ACHN (cell line): ENCODE results near the gene VGLL1.

Source experiments
- DNase-seq: peaks from one replicate; pipeline ENCODE4 v3.0.0-alpha.2; 2015
- in situ Hi-C: cut with HindIII; loops from 2 replicates; pipeline ENCODE4 v1.10.0; 2017; ENCODE audit warnings: low sequenced_read_pairs, low pct_ligation_motif_present, low pct_unique_long_range_greater_than_20kb

The VGLL1 gene, protein sequence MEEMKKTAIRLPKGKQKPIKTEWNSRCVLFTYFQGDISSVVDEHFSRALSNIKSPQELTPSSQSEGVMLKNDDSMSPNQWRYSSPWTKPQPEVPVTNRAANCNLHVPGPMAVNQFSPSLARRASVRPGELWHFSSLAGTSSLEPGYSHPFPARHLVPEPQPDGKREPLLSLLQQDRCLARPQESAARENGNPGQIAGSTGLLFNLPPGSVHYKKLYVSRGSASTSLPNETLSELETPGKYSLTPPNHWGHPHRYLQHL

GRCh38 chrX:136531951-136532350, at the start of gene VGLL1:
Gene VGLL1, plus strand, starts transcription at chrX:136532215. Its CDS starts 3,806 bp downstream, at chrX:136536021.
- in situ Hi-C loops, result no loop called here
- no peak for DNase-seq

GRCh38 chrX:136487647-136488046, 44.4 kb upstream of the VGLL1 start, which contains the start of gene BRS3:
Gene BRS3, plus strand, starts transcription at chrX:136487947. Its CDS starts 168 bp downstream, at chrX:136488115.
- in situ Hi-C loops, result no loop called here
- DNase-seq, result no peak

DNA sequence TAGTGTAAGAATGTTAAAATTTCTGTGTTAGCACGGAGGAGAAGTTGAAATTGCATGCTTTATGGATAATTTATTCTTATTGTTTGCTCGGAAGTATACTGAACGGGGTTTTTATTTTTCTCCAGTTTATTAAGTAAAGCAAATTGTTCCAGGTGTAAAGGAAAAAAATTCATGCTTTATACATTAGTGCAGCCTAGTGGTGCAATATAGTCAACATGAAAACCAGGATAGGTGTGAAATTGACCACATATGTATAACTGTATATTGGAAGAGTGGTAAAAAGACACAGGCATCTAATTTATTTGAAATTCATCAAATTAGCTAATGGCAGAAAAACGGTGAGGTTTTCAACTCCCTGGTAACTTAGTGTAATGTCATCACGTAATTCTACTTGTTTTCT, 43.3 kb upstream of the VGLL1 start:
- DNase-seq, result no peak
- in situ Hi-C loops, result no loop called here

- no peak for DNase-seq
- in situ Hi-C loops, result no loop called here
Measured at GRCh38 chrX:136491832-136492231, 40.2 kb upstream of the VGLL1 start.

- in situ Hi-C loops, result no loop called here
- no peak for DNase-seq
Measured at GRCh38 chrX:136493011-136493410, 39.0 kb upstream of the VGLL1 start.

DNA sequence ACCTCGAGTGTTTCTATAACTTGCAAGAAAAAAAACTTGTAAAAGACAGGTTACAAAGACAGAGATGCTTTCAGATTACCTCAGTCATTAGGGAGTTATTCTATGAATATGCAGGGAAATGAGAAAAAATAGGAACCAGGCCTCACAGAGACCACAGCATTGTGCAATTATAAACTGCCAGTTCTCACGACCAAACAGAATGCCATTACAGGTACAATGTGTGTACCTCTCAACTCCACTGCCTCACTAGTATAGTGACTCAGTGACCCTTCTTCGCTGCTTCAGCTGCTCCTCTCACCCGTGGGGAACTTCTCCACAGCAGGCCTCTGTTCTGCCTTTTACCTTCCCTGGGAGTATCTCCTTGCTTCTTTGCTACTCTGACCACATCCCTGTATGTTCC, 37.0 kb upstream of the VGLL1 start:
- in situ Hi-C loops, result no loop called here
- DNase-seq, result no peak

- no peak for DNase-seq
- in situ Hi-C loops, result no loop called here
Measured at GRCh38 chrX:136496186-136496763, 35.7 kb upstream of the VGLL1 start.

- in situ Hi-C loops, result no loop called here
- peak; percentile 77 for DNase-seq
Measured at GRCh38 chrX:136496764-136497555, 35.1 kb upstream of the VGLL1 start.

- in situ Hi-C loops, result no loop called here
Measured at GRCh38 chrX:136497556-136498052, 34.4 kb upstream of the VGLL1 start, which contains the start of gene HTATSF1. Gene HTATSF1, plus strand, starts transcription at chrX:136497592. Its CDS starts 93 bp downstream, at chrX:136497685.

DNA sequence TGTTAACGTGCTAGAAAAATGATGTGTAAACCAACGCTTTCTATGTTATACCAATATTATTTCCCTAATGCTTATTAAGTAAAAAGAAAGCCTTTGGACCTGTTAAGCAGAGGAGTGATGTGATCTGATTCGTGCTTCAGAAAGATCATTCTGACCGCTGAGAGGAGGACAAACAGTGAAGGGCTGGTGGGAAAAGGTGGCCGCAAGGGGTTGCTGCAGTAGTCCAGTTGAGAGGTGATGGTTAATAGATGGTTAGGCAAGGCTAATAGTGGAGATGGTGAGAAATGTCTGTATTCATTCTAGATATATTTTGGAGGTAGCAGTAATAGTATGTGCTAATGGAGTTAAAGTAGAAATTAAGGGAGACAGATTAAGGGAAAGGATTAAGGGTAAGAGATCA, 12.9 kb upstream of the VGLL1 start:
- DNase-seq, result no peak
- in situ Hi-C loops, result no loop called here

More at GRCh38 chrX:136497556-136498052, 34.4 kb upstream of the VGLL1 start, which contains the start of gene HTATSF1:
- DNase-seq, result no peak

DNA sequence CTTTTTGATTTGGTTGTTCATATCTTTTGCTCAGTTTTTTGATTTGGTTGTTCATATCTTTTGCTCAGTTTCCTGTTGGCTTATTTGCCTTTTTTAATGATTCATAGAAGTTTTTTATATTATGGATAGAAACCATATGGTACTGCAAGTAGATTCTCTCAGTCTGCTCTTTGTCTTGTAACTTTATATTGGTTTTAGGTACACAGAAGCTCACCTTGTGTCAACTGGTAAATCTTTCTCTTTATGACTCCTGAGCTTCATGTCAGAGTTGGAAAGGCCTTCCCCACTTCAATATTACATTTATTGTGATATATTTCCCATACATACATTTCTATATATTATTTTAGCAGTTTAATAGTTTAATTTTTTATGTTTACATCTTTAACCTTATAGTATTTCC, 8.2 kb upstream of the VGLL1 start:
- no peak for DNase-seq
- in situ Hi-C loops, result no loop called here

GRCh38 chrX:136525738-136526606, 6.0 kb upstream of the VGLL1 start:
- DNase-seq, result peak; percentile 60
- in situ Hi-C loops, result no loop called here

DNA sequence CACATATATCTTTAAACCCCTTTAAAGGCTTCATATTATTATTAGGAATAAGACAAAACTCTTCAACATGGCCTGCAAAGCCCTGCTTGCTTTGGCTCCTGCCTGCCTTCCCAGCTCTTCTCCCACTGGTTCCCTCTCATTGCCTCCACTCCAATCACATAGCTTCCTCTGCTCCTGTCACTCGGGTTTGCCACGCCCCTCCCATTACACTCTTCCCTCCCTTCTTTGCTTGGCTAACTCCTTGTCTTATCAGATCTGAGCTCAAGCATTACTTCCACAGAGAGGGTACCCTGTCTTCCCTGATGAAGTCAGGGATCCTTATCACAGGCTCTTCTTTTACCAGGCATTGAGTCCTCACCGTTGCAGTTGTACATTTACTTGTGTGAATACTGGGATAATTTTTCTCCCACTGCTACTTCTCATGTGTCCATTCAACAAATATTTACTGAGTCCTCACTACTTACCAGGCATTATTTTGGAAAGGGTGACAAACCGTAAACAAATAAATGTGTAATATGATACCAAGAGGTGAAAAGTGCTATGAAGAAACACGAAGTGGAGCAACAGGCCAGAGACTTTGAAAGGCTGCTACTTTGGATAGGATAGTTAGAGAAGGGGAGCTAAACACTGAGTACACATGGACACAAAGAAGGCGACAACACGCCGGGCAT, 3.2 kb upstream of the VGLL1 start:
- in situ Hi-C loops, result no loop called here
- DNase-seq, result peak; percentile 23

- no peak for DNase-seq
- in situ Hi-C loops, result no loop called here
Measured at GRCh38 chrX:136529795-136530194, 2.2 kb upstream of the VGLL1 start.

GRCh38 chrX:136534131-136534530, 2.1 kb downstream of the VGLL1 start:
- no peak for DNase-seq
- in situ Hi-C loops, result no loop called here

DNA sequence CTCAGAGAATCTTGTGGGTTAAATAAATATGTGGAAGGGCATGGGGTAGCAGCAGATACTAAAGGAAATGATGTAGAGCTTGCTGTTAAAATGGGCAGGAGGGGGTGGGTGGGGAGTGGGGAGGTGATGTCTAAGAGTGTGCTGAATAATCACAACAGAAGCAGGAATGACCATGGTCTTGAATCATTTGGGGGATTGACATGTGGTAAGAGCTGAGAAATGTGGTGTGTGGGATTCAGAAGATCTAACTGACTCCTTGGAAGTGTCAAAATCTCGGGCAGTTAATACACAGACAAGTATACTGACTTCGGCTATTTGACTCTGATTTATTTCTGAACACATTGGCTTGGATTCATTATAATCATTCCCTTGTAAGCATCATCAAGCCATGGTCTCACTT, 6.8 kb downstream of the VGLL1 start:
- DNase-seq, result no peak
- in situ Hi-C loops, result no loop called here

- in situ Hi-C loops, result no loop called here
- DNase-seq, result no peak
Measured at GRCh38 chrX:136540226-136540625, 8.2 kb downstream of the VGLL1 start.

DNA sequence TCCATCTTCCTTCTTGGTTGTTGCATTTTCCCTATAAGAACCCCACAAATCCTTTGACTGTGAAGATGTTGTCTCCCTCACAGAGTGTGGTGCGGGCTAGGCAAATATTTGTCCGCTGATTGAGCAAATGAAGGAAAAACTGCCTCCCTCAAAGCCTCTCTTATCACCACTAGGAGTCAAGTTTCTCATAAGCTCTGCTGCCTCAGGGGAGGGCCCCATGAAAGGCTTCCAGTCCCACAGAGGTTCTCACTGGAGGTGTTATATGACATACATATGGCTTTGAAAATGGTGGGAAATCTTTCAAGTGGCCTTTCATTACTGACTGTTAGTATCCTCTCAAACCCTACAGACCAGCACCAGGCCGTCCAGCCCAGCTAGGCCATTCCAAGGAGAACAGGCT, 9.3 kb downstream of the VGLL1 start:
- in situ Hi-C loops, result no loop called here
- DNase-seq, result no peak
